GM12801 (cell line): ENCODE results near the gene ABCA3.

ENCODE experiments used
- TF ChIP-seq, protein P1 (sequence below): IDR thresholded peaks from one replicate; pipeline ENCODE4 v1.5.1; 2011; ENCODE audit warnings: control low read depth; ENCODE audit not compliant: insufficient read length; ENCODE audit errors: extremely low read depth

The ABCA3 gene

DNA sequence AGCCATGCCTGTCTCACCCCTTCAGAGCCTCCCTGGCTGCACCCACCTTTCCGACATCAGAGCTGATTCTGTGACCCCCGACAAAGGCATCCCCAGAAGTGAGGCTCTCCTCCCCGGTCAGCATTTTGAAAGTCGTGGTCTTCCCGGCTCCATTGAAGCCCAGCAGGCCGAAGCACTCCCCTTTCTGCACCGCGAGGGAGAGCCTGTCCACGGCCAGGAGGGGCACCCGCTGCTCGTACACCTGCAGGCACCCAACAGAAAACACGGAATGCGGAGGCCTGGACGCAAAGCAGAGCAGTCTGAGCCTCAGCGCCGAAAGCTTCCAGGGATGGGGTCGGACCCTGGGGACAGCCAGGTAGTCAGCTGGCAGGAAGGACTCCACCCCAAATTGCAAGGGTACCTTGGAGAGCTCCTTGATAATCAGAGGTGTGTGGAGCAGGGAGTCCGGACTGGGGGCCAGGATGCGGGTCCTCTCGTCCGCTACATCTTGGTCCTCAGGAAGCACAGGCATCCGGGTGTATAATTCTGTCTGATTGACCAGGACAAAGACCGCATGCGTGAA lies 59.5 kb downstream of the ABCA3 start:
- TF ChIP-seq, protein P1, sequence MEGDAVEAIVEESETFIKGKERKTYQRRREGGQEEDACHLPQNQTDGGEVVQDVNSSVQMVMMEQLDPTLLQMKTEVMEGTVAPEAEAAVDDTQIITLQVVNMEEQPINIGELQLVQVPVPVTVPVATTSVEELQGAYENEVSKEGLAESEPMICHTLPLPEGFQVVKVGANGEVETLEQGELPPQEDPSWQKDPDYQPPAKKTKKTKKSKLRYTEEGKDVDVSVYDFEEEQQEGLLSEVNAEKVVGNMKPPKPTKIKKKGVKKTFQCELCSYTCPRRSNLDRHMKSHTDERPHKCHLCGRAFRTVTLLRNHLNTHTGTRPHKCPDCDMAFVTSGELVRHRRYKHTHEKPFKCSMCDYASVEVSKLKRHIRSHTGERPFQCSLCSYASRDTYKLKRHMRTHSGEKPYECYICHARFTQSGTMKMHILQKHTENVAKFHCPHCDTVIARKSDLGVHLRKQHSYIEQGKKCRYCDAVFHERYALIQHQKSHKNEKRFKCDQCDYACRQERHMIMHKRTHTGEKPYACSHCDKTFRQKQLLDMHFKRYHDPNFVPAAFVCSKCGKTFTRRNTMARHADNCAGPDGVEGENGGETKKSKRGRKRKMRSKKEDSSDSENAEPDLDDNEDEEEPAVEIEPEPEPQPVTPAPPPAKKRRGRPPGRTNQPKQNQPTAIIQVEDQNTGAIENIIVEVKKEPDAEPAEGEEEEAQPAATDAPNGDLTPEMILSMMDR: no peak

DNA sequence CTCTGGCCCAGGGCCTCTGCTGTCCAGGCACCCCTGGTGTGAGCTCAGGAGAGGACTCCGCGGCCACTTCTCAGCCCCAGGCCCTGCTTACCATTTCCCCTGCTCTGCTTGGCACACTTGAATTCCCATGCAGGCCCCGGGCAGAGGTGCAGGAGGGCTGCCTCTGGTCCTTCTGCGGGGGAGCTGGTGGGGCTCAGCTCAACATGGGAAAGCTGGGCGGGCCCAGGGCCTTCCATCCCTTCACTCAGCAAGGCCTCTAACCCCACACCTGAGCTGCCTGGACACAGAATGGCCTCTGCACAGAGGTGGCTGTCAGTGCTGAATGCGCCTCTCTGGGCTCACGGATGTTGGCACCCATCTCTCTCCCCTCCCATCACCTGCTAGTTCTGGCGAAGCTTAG lies 60.1 kb downstream of the ABCA3 start:
- TF ChIP-seq, protein P1: no peak

DNA sequence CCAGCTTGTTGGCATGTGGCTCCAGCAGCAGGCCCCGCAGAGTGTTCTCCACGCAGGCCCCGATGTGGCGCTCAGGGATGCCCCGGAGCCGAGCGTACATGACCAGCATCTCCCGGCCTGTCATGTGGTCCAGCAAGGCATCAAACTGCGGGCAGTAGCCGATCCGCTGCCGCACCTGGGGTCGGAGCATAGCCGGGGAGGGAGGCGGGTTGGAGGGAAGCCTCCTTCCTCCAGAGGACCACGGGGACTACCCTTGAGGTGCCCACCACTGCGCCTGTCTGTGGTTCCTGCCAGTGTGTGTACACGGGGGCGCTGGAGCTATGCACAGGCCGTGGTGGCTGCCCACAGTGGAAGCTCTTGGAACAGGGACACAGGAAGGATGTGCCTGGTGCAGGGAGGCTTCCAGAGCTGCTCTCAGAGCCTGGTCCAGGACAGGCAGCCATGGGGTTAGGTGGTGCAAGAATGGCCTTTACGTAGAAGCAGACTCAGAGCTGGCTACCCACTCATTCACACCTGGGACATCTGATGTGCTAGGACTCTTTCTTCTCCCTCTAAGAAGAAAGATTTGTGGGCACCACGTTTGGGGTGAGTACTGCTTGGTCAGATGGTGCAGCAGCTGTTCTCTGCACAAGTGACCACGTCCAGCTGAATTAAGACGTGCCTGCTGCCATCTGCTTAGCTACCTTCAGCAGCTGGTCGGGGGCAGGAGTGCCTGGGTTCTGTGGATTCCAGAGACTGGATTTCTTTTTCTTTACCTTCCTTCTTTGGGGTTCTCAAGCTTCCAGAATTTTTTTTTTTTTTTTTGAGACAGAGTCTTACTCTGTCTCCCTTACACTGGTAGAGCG lies 61.4 kb downstream of the ABCA3 start:
- TF ChIP-seq, protein P1: no peak

DNA sequence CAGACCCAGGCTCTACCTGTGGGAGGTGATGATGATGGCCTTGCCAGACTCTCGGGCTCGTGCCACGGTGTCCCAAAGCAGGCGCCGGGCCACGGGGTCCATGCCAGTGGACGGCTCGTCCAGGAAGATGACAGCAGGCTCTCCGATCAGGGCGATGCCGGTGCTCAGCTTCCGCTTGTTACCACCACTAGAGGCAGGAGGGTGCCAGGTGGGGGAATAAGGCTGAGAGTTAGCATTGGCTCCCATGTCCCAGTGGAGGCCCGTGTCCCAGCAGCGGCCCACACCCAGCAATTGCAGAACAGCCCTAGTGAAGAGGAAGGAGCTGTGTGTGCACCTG lies 62.3 kb downstream of the ABCA3 start:
- TF ChIP-seq, protein P1: no peak

DNA sequence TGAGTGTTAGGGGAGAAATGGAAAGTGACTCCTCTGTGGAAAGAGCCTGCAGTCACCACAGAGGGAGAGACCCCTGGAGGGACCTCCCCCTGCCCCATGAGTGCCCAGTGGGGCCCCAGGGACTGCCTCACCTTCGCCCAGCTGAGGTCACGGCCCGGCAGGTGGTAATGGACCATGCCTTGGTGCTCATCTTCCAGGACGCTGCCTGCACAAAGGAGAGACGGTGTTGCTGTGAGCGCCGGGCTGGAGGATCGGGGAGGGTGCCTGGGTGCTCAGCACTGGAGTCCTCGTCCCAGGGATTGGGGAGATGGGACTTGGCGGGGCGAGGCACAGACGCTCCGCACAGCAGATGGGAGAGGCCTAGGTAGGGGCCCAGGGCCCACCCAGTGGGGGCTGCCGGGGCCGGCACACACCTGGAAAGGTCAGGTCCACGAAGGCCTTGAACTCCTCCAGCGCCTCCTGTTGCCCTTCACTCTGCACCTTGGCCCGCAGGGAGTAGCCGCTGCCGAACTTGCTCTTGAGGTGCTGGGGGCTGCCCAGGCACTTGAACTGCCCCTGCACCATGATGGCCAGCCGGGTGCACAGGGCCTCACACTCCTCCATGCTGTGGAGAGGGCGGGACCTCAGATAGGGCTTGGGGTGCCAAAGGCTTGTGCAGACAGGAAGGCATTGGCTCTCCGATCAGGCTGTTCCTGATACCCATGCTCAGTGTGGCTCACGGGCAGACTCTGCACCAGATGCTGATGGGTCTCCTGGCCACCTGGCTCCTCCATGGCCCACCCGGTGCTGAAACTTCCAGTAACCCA lies 62.9 kb downstream of the ABCA3 start:
- TF ChIP-seq, protein P1: no peak

DNA sequence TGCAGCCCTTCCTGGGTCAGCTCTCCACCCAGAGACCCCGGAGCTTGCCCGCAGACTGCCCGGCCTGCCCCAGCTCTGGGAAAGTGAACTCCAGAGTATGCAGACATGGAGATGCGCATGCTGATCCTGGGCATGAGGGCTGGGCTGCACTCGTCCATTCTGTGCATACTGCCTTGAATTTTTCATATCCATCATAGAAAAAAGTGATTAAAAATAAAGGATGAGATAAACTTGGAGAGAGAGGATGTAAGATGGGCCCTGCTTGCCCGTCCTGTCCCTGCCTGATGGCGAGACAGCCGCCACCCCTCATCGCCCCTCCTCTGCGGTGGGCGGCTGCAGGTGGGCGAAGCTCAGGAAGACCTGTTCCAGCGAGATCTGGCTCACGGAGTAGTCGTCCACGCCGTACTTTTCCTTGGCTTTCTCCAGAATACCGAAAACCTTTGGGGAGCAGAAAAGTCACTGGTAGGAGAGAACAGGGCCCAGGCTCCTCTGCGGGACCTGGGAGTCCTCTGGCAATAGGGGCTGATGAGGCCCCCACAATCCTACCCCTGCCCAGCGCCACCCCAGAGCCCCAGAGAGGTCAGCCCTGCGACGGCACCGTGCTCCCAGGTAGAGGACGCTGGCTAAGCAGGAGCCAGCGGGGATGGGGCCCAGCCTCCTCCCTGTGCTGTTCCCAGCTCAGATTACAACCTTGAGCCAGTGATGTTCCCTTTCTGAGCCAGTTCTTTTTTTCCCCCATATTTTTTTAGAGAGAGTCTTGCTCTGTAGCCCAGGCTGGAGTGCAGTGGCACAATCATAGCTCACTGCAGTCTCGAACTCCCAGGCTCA lies 63.9 kb downstream of the ABCA3 start:
- TF ChIP-seq, protein P1: no peak
